DND-41 (cell line): ENCODE results near the gene GRAMD2B.

ENCODE experiments used
- CTCF ChIP-seq: IDR thresholded peaks from 2 replicates; pipeline ENCODE4 v1.5.1; 2012; ENCODE audit warnings: borderline replicate concordance, low read length, moderate library complexity, mild to moderate bottlenecking; ENCODE audit not compliant: poor library complexity, severe bottlenecking; ENCODE audit errors: extremely low read depth
- EZH2 ChIP-seq: IDR thresholded peaks from 3 replicates; pipeline ENCODE4 v1.6.1; 2012; ENCODE audit warnings: borderline replicate concordance, low read depth, mild to moderate bottlenecking, moderate library complexity, low read length, inconsistent platforms; ENCODE audit not compliant: severe bottlenecking

GRCh38 chr5:126481243-126481642 lies 58.0 kb downstream of the GRAMD2B start:
- TF ChIP-seq EZH2: no peak
- no peak for TF ChIP-seq CTCF
